HG03571 (cell line): Measurements from ENCODE around the gene MASP2.
"Not testable (repeated sequence)": the region's sequence is repeated elsewhere in the genome, so short reads cannot be mapped to it uniquely, and the experiment has no call there.

ENCODE experiments used
- ATAC-seq: cut with Tn5 transposase; IDR thresholded peaks from one replicate; pipeline ENCODE4 v1.9.1; 2021; ENCODE audit not compliant: unreplicated experiment

Gene MASP2

DNA sequence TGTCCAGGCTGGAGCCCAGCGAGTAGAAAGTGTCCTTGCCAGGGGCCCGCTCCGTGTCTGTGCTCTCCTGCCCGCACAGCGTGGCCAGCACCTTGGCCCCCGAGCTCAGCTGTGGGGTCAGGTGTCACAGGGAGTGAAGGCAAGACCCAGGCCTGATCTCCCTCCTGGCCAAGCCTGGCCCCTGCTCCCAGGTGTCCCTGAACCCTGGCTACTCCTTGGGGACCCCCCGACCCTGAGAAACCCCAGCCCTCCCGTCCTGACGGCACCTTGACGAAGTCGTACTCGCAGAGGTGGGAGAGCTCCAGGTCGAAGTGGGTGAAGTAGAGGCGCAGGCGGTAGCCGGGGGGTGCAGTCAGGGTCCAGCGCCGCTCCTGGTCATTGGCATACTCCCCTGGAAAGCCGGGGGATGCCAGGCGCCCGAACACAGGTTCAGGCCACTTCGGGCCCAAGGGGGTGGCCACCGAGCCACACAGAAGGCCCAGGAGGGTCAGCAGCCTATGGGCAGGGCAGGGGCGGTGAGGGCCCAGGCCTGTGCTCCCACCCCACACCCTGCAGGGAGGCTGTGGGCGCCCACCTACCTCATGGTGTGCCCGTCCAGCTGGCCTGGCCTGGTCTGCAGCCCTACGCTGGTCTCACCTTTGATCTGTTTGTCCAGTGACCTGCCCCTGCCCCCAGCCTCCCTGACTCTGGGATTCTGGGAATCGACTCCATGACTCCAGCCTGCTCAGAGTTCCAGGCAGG lies at the start of gene MASP2:
Gene MASP2 (minus strand): TSS at position 615 of the 741 bp plus-strand sequence. CDS start 32 bp downstream, at position 583.
- no peak for ATAC-seq

DNA sequence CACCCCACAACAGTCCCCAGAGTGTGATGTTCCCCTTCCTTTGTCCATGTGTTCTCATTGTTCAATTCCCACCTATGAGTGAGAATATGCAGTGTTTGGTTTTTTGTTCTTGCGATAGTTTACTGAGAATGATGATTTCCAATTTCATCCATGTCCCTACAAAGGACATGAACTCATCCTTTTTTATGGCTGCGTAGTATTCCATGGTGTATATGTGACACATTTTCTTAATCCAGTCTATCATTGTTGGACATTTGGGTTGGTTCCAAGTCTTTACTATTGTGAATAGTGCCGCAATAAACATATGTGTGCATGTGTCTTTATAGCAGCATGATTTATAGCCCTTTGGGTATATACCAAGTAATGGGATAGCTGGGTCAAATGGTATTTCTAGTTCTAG lies 36.7 kb upstream of the MASP2 start:
- ATAC-seq, result not testable (repeated sequence)

DNA sequence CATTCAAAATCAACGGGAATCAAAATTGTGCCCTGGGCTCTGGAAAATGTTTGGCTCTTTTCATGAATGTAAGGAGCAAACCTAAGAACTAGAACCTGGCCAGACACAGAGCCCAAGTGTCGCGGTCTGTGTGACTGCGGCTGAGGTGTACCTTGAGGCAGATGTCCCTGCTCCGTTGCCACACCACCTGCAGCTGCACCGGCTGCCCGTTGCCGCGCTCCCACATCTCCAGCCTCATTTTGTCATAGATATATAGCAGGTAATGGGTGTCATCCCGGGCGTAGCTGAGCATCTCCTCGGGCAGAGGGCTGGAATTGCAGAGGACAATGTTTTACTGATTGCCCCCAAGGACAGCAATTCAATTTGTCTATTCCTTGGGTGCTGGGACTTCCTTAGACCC lies 33.9 kb upstream of the MASP2 start:
- no peak for ATAC-seq

DNA sequence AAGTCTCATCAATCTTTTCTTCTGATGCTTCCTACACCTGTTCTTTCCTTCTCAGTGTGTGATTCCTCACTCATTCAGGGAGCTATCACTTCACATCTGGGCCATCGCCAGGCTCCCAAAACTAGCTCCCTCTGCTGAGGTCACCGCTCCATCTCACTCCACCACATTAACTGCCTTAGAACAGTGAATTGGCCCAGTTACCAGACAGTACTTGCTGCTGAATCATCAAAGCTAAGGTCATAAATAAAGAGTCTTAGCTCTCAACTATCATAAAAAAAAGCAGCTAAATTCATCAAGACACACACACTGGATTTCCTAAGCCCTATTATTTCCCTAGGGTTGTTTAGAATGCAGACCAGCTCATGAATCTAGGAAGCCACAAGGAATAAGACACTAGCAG lies 31.6 kb upstream of the MASP2 start:
- no peak for ATAC-seq

DNA sequence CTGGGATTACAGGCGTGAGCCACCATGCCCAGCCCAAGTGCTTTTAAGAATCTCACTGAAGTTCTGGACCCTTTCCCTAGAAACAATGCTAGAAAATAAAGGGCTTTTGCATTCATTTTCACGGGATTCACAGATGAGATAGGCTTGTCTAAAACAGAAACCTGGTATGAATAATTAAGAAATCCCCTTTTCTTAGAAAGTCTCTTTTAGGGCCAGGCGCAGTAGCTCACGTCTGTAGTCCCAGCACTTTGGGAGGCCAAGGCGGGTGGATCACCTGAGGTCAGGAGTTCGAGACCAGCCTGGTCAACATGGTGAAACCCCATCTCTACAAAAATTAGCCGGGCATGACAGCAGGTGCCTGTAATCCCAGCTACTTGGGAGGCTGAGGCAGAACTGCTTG lies 26.4 kb upstream of the MASP2 start:
- not testable (repeated sequence) for ATAC-seq

DNA sequence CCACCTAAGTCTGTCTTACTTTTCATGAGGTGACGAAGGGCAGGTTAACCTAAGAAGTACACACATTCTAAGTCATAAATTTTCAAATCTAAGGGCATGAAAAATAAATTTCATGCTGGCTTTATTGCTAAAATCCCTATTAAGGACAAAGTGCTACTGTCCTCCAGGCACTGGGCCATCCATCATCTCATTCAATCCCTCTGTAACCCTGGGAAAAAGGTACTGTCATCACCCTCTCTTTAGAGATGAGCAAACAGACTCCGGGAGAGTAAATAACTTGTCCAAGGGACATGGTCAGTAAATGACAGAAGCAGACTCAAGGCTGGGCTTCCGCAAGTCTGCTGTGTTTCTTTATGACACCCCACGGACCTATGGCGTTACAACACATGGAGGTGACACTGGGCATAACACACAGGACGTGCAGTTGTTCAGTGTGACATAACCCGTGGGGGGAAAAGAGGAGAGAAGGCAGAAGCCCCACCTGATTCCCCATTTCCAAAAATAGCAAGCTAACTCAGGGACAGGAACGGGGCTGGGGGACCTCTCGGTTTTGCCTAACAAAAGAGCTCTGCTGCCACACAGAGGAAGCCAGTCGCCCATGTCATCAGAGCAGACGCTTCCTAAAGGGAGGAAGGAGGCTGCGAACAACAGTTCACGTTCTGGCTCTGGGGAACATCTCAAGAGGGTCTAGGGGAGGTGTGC lies 25.3 kb upstream of the MASP2 start:
- no peak for ATAC-seq

DNA sequence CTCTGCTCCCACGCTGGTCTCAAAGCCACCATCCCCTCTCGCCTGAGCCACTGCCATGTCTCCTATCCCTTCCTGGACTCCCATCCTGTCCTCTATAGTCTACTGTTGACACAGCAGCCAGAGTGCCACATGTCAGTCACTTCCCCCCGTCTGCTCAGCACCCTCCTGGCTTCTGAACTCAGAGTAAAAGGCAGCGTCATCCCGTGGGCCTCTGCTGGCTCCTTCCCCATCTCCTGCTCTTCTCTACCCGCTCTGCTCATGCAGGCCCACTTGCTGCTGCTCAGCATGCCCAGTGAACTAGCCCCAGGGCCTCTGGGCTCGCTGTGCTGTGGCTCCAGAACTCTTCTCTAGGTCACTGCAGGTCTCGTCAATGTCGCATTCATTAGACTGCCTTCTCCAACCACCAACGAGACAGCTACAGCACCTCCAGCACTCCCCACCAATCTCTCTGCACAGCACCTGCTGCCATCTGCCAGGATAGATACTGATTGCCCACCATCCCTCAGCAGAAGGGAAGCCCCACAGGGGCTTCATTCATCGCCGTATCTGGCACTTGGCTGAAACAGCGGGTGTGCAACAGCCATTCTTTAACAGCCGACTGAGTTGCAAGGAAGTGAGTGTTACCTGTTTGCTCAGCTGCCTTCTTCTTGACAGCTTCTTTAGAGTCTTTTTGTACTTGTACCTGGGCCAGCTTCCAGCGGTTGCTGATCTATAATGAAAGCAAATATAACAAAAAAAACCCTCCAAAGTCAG lies 24.6 kb upstream of the MASP2 start:
- ATAC-seq, result no peak

DNA sequence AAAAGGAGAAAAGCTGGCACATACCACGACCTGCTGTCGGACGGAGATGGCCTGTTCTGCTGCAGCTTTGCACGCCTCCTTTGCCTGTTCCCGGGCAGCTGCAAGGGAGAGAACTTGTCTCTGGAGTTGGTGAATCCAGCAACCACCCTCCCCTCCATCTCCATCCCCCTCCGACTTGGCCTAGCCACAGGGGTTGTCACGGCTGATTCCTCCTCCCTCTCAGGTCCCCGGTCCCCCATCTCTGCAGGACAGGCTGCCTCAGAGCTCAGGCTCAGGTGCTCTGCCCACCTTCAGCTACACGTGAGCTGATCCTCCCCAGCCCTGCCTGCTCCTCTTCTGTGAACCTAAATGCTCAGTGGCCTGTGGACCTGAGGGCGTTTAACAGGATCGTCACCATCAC lies 23.8 kb upstream of the MASP2 start:
- no peak for ATAC-seq

DNA sequence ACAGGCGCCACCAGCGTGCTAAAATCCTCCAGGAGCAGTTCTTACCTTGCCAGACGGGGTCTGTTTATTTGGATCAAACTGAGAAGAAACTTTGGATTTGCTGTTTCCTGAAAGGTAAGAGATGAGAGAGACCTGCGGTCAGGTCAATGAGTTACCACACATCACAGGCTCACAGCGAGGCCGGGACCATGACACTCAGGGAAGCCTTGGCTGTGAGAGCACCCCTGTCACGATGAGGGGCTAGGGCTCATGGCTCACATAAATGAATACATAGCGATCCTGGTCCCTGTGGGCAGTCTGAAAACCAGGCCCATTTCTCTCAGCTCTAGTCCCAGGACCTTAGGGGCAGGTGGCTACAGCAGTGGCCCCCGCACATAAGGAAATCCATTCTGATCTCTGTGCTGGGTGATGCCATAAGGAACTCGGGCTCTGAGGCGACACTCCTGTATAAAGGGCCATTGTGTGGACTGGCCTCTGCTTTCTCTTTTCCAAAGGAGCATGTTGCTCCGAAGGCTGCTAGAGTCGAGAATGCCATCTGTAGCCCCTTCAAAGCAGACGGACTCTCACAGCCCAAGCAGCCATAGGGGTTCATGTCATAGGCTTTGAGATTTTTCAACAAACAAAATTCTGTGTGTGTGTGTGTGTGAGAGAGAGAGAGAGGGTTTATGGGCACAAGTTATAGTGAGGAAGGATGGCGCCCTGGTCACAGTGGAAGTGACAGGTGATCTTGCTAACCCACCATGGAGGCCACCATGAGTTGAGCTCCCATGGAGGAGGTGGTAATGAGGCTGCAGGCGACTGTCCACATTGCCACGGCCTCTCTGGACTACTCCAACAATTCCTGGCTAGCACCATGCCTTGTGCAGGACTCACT lies 21.8 kb upstream of the MASP2 start:
- ATAC-seq, result no peak

DNA sequence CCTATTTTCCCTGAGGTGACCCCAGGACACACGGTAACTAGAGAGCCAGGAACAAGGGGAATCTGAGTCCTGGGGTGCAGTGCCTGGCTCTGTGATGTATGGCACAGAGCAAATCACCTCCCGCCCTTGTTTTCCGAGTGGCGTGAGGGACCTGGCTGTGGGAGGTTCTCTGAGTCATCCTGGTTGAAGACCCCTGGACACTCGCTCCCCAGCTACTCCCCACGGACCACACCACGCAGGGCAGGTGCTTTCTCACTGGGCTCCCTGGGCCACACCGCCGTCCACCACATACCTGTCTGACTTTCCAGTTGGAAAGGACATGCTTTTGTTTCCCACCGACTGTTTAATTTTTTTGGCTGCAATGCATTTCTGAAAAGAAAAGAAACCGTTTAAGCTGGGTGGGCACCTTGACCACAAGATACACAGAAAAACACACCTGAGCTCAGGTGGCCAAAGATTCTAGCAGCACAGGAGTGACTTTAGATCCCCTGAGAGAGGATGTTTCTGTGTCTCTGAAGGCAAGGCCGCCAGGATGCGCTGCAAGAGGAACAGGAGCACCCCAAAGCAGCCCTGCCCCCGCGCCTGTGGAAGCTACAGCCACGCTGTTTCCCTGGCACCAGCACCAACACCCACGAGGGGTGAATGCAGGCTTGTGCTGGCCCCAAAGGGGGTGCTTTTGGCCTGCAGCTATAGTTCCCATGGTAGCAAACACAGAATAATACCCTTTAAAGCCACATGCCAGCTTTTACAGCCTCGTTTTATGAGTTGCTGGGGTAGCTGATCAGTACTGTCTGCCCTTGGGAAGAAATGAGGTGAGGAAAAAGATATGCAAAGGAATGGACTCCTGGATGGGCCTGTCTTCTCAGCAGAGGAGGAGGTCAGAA lies 20.9 kb upstream of the MASP2 start:
- no peak for ATAC-seq

DNA sequence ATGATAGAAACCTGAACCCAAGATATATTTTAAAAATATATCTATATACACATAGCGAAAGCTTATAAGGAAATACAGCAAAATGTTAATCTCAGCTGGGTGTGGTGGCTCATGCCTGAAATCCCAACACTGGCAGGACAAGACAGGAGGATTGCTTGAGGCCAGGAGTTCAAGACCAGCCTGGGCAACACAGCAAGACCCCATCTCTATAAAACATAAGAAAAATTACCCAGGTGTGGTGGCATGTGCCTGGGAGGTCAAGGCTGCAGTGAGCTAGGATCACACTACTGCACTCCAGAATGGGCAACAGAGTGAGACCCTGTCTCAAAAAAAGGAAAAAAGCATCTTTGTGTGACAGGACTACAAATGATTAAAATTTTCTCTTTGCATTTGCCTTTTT lies 18.8 kb upstream of the MASP2 start:
- ATAC-seq, result no peak

DNA sequence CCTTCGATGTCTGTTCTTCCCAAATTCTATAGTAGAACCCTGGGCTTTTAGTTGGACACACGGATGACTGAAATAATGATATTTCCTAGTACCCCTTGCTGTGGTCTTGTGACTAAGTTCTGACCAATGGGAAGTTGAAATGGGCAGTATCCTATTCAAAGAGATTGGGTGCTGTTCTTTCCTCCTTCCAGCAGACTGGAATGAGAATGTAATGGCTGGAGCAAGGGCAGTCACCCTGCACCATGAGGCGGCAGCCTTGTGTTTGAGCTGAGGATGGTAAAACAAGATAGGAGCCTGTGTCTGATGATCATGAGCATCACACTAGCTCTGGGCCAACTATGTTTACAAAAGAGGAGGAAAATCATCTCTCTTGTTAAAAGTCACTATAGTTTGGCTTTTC lies 17.9 kb upstream of the MASP2 start:
- no peak for ATAC-seq

DNA sequence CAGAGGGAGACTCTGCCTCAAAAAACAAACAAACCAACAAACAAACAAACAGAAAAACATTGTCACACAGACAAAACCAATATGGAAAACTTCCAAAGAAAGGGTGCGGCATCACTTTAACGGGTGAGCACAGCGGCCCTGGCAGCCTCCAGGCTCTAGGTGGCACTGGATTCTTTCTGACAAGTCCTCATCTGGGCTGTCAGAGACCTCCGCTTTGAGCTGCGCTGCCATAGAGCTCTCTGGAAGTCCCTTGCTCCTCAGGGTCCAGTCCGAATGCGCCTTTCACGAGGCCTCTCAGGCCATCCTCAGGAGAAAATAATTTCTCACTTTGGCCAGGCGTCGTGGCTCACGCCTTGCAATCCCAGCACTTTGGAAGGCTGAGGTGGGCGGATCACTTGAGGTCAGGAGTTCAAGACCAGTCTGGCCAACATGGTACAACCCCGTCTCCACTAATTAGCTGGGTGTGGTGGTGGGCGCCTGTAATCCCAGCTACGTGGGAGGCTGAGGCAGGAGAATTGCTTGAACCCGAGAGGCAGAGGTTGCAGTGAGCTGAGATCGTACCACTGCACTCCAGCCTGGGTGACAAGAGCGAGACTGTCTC lies 17.0 kb upstream of the MASP2 start:
- not testable (repeated sequence) for ATAC-seq

DNA sequence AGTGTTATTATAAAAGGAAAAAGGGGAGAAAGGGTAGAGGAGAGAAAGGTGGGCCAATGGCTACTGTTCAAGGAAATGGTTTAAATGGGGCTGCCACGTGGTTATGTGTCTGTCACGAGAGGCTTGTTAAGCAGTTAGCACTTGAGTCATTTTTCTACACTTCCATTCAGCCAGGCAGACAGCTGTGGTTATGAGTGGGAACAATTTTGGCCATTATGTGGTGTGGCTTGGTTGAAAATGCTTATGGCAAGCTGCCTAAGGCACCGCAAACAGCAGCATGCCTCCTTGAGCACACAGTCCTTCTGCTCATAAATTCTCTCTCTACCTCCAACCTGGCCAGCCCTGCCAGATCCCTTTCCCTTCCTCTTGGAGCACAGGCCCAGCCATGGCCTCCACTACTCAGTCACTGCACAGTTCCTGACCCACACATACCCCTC lies 15.9 kb upstream of the MASP2 start:
- ATAC-seq, result peak; percentile 32

DNA sequence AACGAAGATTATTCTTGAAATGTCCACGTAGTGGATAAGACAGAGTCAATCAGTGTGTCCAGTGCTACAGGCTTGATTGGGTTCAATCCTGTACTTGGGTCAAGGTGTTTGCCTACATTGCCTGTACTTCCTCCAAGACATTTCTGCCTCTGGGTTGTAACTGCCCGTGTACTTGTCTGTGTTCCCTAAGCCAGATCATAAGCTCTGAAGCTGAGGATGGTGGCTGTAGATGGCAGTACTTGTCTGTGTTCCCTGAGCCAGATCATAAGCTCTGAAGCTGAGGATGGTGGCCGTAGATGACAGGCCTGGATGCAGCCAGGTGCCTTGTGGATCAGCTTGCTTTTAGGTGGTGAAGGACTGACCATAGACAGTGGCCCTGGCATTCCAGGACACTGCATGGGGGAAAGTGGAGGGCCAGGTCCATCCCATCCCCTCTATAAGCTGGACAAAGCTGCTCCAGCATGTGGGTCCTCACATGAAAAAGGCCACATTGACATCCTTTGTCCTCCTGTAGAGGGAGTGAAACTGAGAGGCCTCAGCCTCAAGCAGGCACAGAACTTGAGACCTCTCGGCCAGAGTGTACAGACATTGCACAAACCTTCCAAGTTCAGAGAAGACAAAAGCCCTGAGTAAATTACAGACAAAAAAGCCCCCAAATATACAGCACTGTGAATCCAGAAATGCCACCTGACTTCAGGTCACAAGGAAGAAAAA lies 14.8 kb upstream of the MASP2 start:
- ATAC-seq, result no peak

DNA sequence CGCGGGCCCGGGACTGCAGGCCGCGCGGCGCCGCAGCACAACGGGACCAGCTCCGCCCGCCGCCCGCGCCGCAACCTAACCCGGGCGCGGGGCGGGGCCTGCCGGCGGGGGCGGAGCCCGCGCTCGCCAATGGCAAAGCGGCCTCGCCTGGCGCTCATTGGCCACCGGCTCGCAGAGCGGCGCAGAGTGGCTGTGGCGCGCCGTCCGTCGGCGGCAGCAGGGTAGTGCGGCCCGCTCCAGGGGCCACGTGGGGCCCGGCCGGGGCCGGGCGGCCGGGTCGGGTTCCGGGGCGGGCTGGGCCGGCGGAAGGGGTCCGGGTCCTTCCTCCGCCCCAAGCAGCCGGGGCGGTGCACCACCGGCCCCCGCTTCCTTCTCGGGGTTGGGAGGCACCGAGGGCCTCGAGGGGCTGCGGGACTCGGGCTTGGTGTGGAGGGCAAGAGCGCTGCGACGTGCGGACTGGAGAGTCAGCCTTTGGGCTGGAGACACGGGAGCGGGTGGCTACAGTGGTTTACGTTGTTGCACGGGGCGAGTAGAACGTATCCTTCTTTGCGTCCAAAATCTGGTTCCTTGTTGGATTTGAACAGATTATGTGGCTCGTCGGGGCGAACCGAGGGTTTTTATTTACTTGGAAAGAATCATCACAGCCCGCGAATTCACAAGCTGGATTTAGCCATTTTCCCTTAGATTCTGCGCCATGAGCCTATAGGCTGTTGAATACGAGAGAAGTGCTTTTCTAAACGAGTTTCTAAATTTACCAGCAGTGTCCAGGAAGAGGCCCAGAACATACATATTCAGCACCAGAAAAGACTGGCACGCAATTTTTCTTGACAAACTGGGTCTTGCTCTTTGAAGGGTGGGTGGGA lies 13.2 kb upstream of the MASP2 start, which contains the start of gene SRM:
Gene SRM (minus strand): TSS at position 51 of the 863 bp plus-strand sequence. CDS start 75 bp downstream, outside the sequence.
- peak; percentile 89 for ATAC-seq

DNA sequence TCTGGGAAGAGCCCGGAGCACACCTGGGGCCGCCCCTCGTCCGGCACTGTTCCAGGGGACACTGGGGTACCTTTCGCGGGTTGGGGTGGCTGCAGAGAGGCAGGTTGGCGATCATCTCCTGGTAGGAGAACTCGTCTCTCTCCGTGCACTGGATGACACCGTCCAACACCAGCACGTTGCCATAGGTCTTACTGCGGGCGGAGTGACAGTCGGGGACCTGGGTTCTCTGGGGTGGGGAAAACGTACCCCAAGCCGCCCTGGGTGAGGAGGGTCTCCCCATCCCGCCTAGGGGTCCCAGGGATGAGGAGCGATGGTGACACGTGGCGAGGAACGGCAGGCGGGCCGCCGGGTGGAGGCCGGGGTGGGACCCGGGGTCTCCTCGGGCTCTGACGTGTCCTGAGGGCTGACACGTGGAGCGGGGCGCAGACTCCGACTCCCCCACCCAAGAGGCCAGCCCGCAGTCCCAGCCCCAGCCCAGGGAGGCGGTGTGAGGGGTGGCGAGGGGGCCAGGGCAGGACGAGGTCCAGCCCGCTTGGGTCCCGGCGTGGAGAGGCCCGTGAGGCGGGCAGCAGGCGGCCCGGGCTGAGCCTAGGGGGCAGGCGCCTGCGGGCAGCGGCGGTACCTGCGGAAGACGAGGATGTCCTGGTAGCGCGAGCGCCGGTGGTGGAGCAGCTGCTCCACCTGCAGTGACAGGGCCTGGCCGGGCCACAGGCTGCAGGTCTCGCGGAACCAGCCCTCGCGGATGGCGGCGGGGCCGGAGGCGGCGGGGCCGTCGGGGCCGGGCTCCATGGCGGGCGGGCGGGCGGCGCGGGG lies 12.3 kb upstream of the MASP2 start:
- ATAC-seq, result peak; percentile 16
